Activated T-cell treated with anti-CD3 and anti-CD28 coated beads, Interleukin-2, amount 50 U/mL, for 24 hours (primary cell): ENCODE measurements around the gene MRPL42.
A peak's percentile ranks its signal among the peaks of the same experiment; 100 is the strongest.

Experiments
- DNase-seq: peaks from one replicate; pipeline ENCODE4 v3.0.0-alpha.2; 2020
- H3K27ac Mint-ChIP-seq: 2 replicates; pipeline ENCODE4 v1.8.0; 2020; ENCODE audit warnings: mild to moderate bottlenecking, mixed read lengths
- H3K27me3 Mint-ChIP-seq: 2 replicates; pipeline ENCODE4 v1.8.0; 2020; ENCODE audit warnings: mixed read lengths
- H3K36me3 Mint-ChIP-seq: 2 replicates; pipeline ENCODE4 v1.8.0; 2020; ENCODE audit warnings: low read depth, mixed read lengths
- H3K4me1 Mint-ChIP-seq: 2 replicates; pipeline ENCODE4 v1.8.0; 2020; ENCODE audit warnings: low read depth, mixed read lengths
- H3K4me3 Mint-ChIP-seq: 2 replicates; pipeline ENCODE4 v1.8.0; 2020; ENCODE audit warnings: mild to moderate bottlenecking, moderate library complexity, mixed read lengths
- H3K9me3 Mint-ChIP-seq: 2 replicates; pipeline ENCODE4 v1.8.0; 2020; ENCODE audit warnings: mixed read lengths

The MRPL42 gene

GRCh38 chr12:93440043-93440835 lies 27.1 kb upstream of the MRPL42 start:
- H3K27ac Mint-ChIP-seq, result peak overlapping the region; percentile 98
- peaks cover 65% of the 10 kb centered on the region for H3K4me1 Mint-ChIP-seq
- peak overlapping the region; percentile 95 for H3K4me3 Mint-ChIP-seq
- DNase-seq, result no peak
- no peaks in the 10 kb centered on the region for H3K9me3 Mint-ChIP-seq
- peaks cover 32% of the 10 kb centered on the region for H3K36me3 Mint-ChIP-seq
- no peaks in the 10 kb centered on the region for H3K27me3 Mint-ChIP-seq

DNA sequence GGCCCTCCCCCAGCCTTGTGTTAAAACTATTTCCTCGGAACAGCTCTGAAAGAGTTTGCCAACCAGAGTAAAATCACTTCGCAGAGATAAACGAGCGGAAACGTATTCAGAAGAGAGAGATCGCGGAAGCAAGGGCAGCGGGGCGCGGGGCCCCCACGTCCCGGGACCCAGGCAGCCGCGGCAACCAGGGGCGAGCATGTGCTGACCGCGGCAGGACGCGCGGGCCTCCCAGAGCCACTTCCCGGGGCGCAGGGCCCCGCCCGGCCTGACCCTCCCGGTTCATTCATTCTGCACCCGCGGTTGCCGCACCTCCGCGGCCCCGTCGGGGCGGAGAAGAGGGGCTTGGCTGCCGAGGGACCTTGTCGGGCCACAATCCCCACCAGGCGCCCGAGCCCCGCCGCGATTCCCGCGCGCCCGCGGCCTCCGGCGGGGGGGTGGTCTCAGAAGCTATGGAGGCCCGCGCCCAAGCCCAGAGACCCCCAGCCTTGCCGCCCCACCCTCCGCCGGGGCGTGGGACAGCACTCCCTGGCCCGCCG lies 26.2 kb upstream of the MRPL42 start:
- peak; percentile 63 for DNase-seq
- H3K27ac Mint-ChIP-seq, result peak overlapping the region; percentile 98
- H3K4me3 Mint-ChIP-seq, result peak overlapping the region; percentile 95
- H3K36me3 Mint-ChIP-seq, result peaks cover 30% of the 10 kb centered on the region
- peaks cover 57% of the 10 kb centered on the region for H3K4me1 Mint-ChIP-seq
- H3K27me3 Mint-ChIP-seq, result no peaks in the 10 kb centered on the region
- H3K9me3 Mint-ChIP-seq, result no peaks in the 10 kb centered on the region

GRCh38 chr12:93441617-93442410 lies 25.5 kb upstream of the MRPL42 start, which contains the start of gene UBE2N:
Gene UBE2N, minus strand, starts transcription at chr12:93441947. Its CDS starts 63 bp downstream, at chr12:93441884.
- no peaks in the 10 kb centered on the region for H3K27me3 Mint-ChIP-seq
- no peaks in the 10 kb centered on the region for H3K9me3 Mint-ChIP-seq
- peak within 1 kb of the TSS; percentile 99 for H3K27ac Mint-ChIP-seq
- H3K4me3 Mint-ChIP-seq, result peak within 1 kb of the TSS; percentile 95
- peaks cover 50% of the 10 kb centered on the region for H3K4me1 Mint-ChIP-seq
- peak; percentile 99 for DNase-seq
- peaks cover 27% of the 10 kb centered on the region for H3K36me3 Mint-ChIP-seq

DNA sequence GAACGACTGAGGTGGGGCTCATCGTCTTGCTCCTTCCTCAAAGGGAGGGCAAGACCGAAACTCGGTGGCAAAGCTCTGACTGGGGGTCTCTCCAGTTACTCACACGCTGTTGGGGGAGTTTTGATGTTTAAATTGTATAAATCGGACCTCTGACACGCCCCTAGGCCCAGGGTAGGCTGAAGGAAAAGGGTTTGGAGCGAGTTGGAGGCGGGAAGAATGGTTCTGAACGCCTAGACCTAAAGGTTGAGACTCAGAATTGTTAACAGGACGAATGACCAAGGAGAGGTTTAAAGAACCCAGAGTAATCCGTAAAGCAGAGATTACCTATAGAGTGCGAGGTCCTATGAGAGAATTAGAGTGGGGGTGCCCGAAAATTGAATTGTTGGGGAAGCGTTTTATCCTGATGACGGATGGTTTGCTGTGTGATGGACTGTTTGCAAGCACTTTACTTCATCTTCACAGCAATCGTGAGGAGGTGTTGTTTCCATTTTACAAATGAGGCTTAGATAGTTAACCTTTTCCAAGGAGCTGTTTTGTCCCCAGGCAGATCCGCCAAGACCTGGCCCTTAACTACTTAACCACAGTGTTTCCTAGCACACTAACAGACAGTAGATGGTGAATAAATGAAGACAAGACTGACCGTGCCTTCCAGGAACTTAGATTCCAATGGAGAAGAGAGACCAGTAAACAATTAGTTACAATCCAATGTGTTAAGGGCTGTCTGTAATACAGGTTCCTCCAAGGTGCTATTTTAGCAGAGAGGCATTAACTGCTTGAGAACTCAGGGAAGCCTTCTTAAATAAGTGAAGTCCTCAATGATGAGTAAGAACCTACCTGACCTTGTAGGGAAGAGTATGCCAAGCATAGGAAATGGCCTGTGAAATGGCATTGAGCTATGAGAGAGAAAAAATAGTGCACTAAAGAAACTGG lies 24.6 kb upstream of the MRPL42 start:
- Mint-ChIP-seq H3K36me3 (peaks cover 22% of the 10 kb centered on the region), H3K9me3 (no peaks in the 10 kb centered on the region), H3K4me1 (peaks cover 48% of the 10 kb centered on the region), H3K27ac (peak overlapping the region; percentile 99), H3K27me3 (no peaks in the 10 kb centered on the region), H3K4me3 (peak overlapping the region; percentile 95)
- no peak for DNase-seq

- Mint-ChIP-seq H3K27ac (no peak overlapping the region), H3K36me3 (peaks cover 22% of the 10 kb centered on the region), H3K27me3 (no peaks in the 10 kb centered on the region), H3K4me3 (peak overlapping the region; percentile 95), H3K9me3 (no peaks in the 10 kb centered on the region), H3K4me1 (peaks cover 46% of the 10 kb centered on the region)
- DNase-seq, result no peak
Measured at GRCh38 chr12:93443576-93443975, 23.7 kb upstream of the MRPL42 start.

DNA sequence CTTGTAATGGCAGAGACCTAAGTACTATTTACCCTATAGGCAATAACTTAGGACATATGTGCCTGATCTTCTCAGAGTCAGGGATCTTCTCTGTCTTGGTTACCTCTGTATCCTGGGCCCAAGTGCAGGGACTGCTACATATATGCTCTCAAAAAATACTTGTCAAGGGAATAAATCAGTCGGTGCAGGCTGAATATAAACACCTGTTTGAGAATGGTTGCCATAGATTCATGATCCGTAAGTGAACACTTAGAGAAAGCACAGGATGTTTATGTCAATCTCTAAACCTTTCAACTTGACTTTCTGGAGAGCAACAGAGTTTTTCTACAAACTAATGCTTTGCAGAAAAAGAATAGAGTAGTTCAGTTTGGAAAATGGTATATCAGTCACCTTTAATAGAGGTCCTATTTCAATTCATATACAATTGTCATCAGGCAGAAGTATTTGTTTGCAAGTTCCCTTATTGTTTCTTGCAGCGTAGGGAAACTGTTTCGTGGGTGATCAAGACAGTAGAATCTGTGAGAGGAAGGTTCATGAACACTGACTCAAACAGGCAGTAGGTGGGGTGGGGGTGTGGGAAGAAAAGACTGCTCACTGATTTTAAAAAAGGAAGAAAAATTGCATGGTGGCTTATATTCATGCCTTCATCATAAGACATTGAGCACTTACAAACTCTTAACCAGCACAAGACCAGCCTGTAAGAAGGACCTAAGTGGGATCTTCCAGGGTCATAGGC lies 19.6 kb upstream of the MRPL42 start:
- H3K36me3 Mint-ChIP-seq, result no peaks in the 10 kb centered on the region
- peak overlapping the region; percentile 38 for H3K27ac Mint-ChIP-seq
- H3K4me3 Mint-ChIP-seq, result no peak overlapping the region
- DNase-seq, result no peak
- H3K9me3 Mint-ChIP-seq, result no peaks in the 10 kb centered on the region
- H3K4me1 Mint-ChIP-seq, result peaks cover 30% of the 10 kb centered on the region
- no peaks in the 10 kb centered on the region for H3K27me3 Mint-ChIP-seq

GRCh38 chr12:93448796-93449195 lies 18.5 kb upstream of the MRPL42 start:
- Mint-ChIP-seq H3K27ac (no peak overlapping the region), H3K36me3 (no peaks in the 10 kb centered on the region), H3K4me1 (peaks cover 22% of the 10 kb centered on the region), H3K9me3 (no peaks in the 10 kb centered on the region), H3K27me3 (no peaks in the 10 kb centered on the region), H3K4me3 (no peak overlapping the region)
- DNase-seq, result no peak

DNA sequence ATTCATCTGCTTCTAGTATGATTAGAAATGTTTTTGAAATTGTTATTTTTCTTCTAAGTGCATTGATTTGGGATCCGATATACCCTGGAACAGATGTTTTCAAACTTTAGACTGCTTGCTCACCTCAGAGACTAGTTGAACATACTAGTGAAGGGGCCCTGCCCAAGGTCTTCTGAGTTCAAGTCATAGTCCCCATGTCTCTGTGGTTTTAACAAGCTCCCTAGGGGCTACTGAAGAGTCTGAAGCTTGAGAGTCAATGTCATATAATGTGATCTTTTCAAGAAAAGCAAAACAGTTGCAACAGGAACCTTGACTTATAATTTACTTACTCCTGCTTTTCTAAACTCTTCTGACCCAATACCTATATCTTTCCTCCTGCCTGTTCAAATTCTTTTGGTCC lies 18.0 kb upstream of the MRPL42 start:
- no peak for DNase-seq
- H3K36me3 Mint-ChIP-seq, result no peaks in the 10 kb centered on the region
- H3K27me3 Mint-ChIP-seq, result no peaks in the 10 kb centered on the region
- no peaks in the 10 kb centered on the region for H3K9me3 Mint-ChIP-seq
- H3K27ac Mint-ChIP-seq, result peak overlapping the region; percentile 34
- no peak overlapping the region for H3K4me3 Mint-ChIP-seq
- peaks cover 22% of the 10 kb centered on the region for H3K4me1 Mint-ChIP-seq

DNA sequence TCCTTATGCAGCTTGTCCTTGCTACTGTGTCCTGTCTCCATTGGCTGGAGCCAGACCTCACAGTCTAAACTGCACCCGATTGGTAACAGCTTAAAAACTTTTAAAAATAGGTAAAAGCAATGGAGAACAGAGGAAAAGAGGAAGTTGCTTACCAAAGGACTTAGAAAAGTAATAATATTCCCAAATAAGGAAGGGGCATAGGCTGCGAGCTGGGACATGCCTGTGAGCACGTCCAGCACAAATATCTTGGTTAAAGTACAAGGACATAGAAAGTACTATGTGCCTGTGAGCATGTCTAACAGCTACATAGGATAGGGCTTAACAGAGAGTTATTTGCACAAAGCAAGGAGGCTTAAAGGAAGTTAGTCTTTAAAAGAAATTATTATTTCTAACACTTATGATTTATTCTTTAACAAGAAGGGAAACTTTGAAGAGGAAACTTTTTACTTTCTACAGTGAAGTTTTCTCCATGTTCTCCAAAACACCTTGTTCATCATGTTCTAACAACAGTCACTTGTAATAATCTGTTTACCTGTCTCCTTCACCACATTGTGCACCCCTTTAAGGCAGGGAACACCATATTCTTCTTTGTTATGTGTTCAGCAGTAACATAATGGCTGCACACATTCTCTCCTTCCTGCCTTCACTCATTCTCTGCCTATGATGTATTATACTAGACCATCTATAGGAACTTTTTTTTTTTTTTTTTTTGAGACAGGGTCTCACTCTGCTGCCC lies 15.7 kb upstream of the MRPL42 start:
- DNase-seq, result no peak
- Mint-ChIP-seq H3K36me3 (no peaks in the 10 kb centered on the region), H3K27ac (no peak overlapping the region), H3K4me3 (no peak overlapping the region), H3K27me3 (no peaks in the 10 kb centered on the region), H3K9me3 (no peaks in the 10 kb centered on the region), H3K4me1 (peaks cover 22% of the 10 kb centered on the region)

DNA sequence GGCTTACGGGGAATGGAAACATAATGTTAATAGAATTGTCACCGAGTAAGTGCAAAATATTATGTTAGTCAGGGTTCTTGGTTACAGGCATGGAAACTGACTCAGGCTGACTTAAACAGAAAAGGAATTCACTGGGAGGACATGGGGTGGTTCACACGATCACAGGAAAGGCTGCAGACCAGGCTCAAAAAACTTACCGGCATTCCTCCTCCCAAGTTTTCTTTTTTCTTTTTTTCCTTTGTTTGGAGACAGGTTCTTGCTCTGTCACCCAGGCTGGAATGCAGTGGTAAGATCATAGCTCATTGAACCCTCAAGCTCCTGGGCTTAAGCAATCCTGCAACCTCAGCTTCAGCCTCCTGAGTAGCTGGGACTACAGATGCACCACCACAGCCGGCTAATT lies 13.7 kb upstream of the MRPL42 start:
- Mint-ChIP-seq H3K27ac (no peak overlapping the region), H3K9me3 (no peaks in the 10 kb centered on the region), H3K4me1 (peaks cover 9% of the 10 kb centered on the region), H3K36me3 (no peaks in the 10 kb centered on the region), H3K27me3 (no peaks in the 10 kb centered on the region), H3K4me3 (no peak overlapping the region)
- no peak for DNase-seq

- no peak overlapping the region for H3K4me3 Mint-ChIP-seq
- H3K27ac Mint-ChIP-seq, result no peak overlapping the region
- H3K27me3 Mint-ChIP-seq, result no peaks in the 10 kb centered on the region
- H3K9me3 Mint-ChIP-seq, result no peaks in the 10 kb centered on the region
- no peaks in the 10 kb centered on the region for H3K36me3 Mint-ChIP-seq
- H3K4me1 Mint-ChIP-seq, result no peaks in the 10 kb centered on the region
- no peak for DNase-seq
Measured at GRCh38 chr12:93456077-93456476, 11.2 kb upstream of the MRPL42 start.

DNA sequence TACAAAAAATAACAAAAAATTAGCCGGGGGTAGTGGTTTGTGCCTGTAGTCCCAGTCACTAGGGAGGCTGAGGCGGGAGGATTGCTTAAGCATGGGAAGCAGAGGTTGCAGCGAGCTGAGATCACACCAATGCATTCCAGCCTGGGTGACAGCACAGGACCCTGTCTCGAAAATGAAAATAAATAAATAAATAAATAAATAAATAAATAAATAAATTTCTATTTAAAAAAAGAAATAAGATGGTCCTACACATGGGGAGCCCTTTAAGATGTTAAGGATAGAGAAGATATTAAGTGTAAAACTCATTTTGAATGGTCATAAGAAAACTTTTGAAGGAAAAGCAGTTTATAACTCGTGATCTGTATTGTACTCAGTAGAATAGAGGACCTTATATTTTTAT lies 8.2 kb upstream of the MRPL42 start:
- H3K27ac Mint-ChIP-seq, result no peak overlapping the region
- H3K4me1 Mint-ChIP-seq, result no peaks in the 10 kb centered on the region
- H3K36me3 Mint-ChIP-seq, result no peaks in the 10 kb centered on the region
- no peaks in the 10 kb centered on the region for H3K9me3 Mint-ChIP-seq
- H3K27me3 Mint-ChIP-seq, result no peaks in the 10 kb centered on the region
- no peak overlapping the region for H3K4me3 Mint-ChIP-seq
- DNase-seq, result no peak

- DNase-seq, result no peak
- no peaks in the 10 kb centered on the region for H3K36me3 Mint-ChIP-seq
- no peaks in the 10 kb centered on the region for H3K27me3 Mint-ChIP-seq
- H3K27ac Mint-ChIP-seq, result no peak overlapping the region
- H3K9me3 Mint-ChIP-seq, result no peaks in the 10 kb centered on the region
- H3K4me1 Mint-ChIP-seq, result no peaks in the 10 kb centered on the region
- H3K4me3 Mint-ChIP-seq, result no peak overlapping the region
Measured at GRCh38 chr12:93460003-93460402, 7.3 kb upstream of the MRPL42 start.
